ENCODE measurements around the gene NMT2. TPM values are rescaled to one million over a fixed set of nuclear protein-coding genes. Genes with fewer than 3 reads are reported as not detected.

NMT2 gene
- total and polyA plus RNA-seq, 10 of the 15 experiments (the other 5 are each of a cell fraction or from before 2014, with no cell fraction given): 4.9 to 12.0 (median 9.2) TPM

DNA sequence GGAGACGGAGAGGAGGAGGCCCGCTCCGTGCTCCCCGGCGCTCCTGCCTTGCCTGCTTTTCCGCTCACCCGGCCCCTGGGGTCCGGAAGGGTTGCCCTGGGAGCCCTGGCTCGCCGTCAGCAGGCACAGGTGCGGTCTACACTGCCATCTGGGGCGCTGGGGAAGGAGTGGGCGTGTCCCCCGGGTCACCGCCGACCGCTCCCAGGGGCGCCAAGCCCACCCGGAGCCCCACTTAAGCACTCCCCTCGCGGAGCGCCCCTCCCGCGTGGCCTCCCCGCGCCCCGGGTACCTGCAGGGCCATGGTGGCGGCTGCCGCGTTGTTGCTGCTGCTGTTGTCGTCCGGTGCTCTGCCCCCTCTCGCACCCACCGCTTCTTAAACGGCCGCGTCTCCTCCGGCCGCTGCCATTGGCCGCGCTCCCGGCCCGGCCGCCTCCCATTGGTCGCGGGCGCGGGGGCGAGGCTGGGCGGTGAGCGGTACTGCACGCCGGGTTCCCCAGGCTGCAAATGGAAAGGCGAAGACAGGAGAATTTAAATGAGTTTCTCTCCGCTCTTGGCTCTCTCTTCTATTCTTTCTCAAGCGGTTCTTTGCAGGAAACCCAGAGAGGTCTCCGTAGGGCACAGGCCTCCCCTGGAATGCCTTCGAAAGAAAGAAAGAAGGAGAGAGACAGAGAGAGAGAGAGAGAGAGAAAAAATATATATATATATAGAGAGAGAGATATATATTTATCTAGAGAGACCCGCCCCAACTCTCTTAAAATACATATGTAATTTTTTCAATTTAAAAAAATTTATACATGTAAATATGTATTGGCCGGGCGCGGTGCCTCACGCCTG lies 79.8 kb downstream of the NMT2 start, which contains the start of gene ACBD7 (continued):
- no peak for TF ChIP-seq NR2C2 (IDR thresholded peaks at IDR 0.05; ENCODE audit: borderline replicate concordance, control insufficient read depth, insufficient read length, low read depth)
- no peak for TF ChIP-seq CEBPB (IDR thresholded peaks at IDR 0.05; ENCODE audit: borderline replicate concordance in 1 of 2, low read depth in 2 of 2, low read length in 2 of 2)
- no peak for TF ChIP-seq SIX5 (IDR thresholded peaks at IDR 0.05; ENCODE audit: low read depth, low read length, severe bottlenecking)
- TF ChIP-seq RELA (IDR thresholded peaks at IDR 0.05; ENCODE audit: borderline replicate concordance, partially characterized antibody): no peak
- TF ChIP-seq DPF2 (IDR thresholded peaks at IDR 0.05): no peak
- peak in 1 of 2 experiments; percentile 16; a peak in 1 of 4 replicates for TF ChIP-seq BHLHE40 (IDR thresholded peaks at IDR 0.05; ENCODE audit: borderline replicate concordance in 1 of 2, low read depth in 2 of 2, low read length in 1 of 2)
- TF ChIP-seq LARP7 (IDR thresholded peaks at IDR 0.05): 0 out of 2 replicates have a peak, but pooled peaks have one; percentile 48
- TF ChIP-seq YY1 (IDR thresholded peaks at IDR 0.05; ENCODE audit: low read depth, low read length): 0 out of 2 replicates have a peak, but pooled peaks have one; percentile 18
- peak; percentile 88 for TF ChIP-seq NFYB (IDR thresholded peaks at IDR 0.05; ENCODE audit: insufficient read depth, low read depth, low read length)
- TF ChIP-seq EP300 (IDR thresholded peaks at IDR 0.05; ENCODE audit: borderline replicate concordance in 1 of 2, control insufficient read depth in 1 of 2, low read depth in 2 of 2, low read length in 2 of 2): no peak
- TF ChIP-seq RFX5 (IDR thresholded peaks at IDR 0.05; ENCODE audit: low read depth, low read length): peak; percentile 77
- peak; percentile 63; the same call in 1 of the 2 replicates for TF ChIP-seq GATAD2B (conservative IDR thresholded peaks at IDR 0.05; ENCODE audit: low read depth)
- TF ChIP-seq, protein P1, sequence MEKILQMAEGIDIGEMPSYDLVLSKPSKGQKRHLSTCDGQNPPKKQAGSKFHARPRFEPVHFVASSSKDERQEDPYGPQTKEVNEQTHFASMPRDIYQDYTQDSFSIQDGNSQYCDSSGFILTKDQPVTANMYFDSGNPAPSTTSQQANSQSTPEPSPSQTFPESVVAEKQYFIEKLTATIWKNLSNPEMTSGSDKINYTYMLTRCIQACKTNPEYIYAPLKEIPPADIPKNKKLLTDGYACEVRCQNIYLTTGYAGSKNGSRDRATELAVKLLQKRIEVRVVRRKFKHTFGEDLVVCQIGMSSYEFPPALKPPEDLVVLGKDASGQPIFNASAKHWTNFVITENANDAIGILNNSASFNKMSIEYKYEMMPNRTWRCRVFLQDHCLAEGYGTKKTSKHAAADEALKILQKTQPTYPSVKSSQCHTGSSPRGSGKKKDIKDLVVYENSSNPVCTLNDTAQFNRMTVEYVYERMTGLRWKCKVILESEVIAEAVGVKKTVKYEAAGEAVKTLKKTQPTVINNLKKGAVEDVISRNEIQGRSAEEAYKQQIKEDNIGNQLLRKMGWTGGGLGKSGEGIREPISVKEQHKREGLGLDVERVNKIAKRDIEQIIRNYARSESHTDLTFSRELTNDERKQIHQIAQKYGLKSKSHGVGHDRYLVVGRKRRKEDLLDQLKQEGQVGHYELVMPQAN (conservative IDR thresholded peaks at IDR 0.05): peak; percentile 88
- peak; percentile 74 for TF ChIP-seq E2F4 (IDR thresholded peaks at IDR 0.05; ENCODE audit: low read depth, low read length)
- TF ChIP-seq RUNX3 (IDR thresholded peaks at IDR 0.05; ENCODE audit: low read length): no peak
- no peak for TF ChIP-seq NBN (IDR thresholded peaks at IDR 0.05)
- TF ChIP-seq TCF12 (IDR thresholded peaks at IDR 0.05; ENCODE audit: low read depth, low read length): no peak
- TF ChIP-seq MTA3 (IDR thresholded peaks at IDR 0.05; ENCODE audit: borderline replicate concordance, low read length): no peak
- TF ChIP-seq NR2F1 (conservative IDR thresholded peaks at IDR 0.05): 0 out of 2 replicates have a peak, but pooled peaks have one; percentile 40
- TF ChIP-seq, protein P2, sequence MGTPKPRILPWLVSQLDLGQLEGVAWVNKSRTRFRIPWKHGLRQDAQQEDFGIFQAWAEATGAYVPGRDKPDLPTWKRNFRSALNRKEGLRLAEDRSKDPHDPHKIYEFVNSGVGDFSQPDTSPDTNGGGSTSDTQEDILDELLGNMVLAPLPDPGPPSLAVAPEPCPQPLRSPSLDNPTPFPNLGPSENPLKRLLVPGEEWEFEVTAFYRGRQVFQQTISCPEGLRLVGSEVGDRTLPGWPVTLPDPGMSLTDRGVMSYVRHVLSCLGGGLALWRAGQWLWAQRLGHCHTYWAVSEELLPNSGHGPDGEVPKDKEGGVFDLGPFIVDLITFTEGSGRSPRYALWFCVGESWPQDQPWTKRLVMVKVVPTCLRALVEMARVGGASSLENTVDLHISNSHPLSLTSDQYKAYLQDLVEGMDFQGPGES (IDR thresholded peaks at IDR 0.05): 0 out of 2 replicates have a peak, but pooled peaks have one; percentile 18
- peak; percentile 32 for TF ChIP-seq RAD21 (IDR thresholded peaks at IDR 0.05; ENCODE audit: insufficient read depth, low read depth, low read length)
- no peak; the same call in 1 of the 2 replicates for TF ChIP-seq MXI1 (IDR thresholded peaks at IDR 0.05; ENCODE audit: low read depth, low read length)
- TF ChIP-seq WRNIP1 (IDR thresholded peaks at IDR 0.05; ENCODE audit: borderline replicate concordance, low read depth, low read length): no peak
- peak; percentile 80 for TF ChIP-seq SP1 (IDR thresholded peaks at IDR 0.05; ENCODE audit: low read depth, low read length)
- TF ChIP-seq IKZF1 (conservative IDR thresholded peaks at IDR 0.05): 0 out of 2 replicates have a peak, but pooled peaks have one; percentile 29

Measured in GM12878 (cell line).